Measurements from ENCODE around the gene CORO7.

DNA sequence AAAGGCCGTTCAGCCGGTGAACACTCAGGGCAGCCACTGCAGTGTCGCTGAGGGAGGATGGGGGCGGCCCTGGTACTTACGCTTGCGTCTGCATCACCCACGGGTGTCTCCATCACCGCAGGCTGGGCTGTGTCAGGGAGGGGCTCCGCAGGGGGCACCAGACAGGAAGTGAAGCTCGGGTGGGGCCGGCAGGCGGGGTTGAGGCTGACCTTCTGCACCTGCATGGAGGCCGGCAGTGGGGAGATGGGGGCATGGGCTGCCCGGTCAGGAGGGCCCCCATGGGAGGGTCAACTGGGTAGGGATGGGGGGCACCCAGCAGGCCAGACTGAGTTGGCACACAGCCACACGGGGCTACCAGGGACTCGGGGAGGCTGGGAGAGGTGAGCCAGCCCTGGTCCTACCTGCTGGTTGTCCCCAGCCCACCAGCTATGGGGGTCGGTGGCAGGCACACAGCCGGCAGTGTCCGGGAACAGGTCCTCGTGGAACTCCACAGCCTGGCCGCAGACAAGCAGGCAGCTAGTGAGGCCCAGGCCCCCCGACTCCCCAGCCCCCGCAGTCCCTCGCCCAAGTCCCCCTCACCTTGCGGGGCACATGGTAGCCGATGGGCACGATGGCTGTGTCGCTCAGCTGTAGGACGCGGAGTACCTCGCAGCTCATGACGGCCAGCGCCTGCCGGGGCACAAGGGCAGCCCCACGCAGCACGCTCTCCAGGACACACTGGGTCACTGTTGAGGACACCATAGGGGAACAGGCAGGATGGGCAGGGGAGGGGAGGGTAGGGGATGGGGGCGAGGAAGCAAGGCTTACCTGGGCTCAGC, 52.0 kb downstream of the CORO7 start:
- TF ChIP-seq, protein P1, sequence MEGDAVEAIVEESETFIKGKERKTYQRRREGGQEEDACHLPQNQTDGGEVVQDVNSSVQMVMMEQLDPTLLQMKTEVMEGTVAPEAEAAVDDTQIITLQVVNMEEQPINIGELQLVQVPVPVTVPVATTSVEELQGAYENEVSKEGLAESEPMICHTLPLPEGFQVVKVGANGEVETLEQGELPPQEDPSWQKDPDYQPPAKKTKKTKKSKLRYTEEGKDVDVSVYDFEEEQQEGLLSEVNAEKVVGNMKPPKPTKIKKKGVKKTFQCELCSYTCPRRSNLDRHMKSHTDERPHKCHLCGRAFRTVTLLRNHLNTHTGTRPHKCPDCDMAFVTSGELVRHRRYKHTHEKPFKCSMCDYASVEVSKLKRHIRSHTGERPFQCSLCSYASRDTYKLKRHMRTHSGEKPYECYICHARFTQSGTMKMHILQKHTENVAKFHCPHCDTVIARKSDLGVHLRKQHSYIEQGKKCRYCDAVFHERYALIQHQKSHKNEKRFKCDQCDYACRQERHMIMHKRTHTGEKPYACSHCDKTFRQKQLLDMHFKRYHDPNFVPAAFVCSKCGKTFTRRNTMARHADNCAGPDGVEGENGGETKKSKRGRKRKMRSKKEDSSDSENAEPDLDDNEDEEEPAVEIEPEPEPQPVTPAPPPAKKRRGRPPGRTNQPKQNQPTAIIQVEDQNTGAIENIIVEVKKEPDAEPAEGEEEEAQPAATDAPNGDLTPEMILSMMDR (IDR thresholded peaks at IDR 0.05; ENCODE audit: low read depth, low read length, poor library complexity, severe bottlenecking), result no peak
- no peak for TF ChIP-seq EZH2phosphoT487 (IDR thresholded peaks at IDR 0.05; ENCODE audit: borderline replicate concordance, low read length)

All from DOHH2 (cell line).